Activated naive CD4-positive, alpha-beta T cell treated with anti-CD3 and anti-CD28 coated beads, Interleukin-2, amount 50 U/mL, for 24 hours (primary cell): ENCODE measurements around the gene GLMP.
"Not testable (repeated sequence)": the region's sequence is repeated elsewhere in the genome, so short reads cannot be mapped to it uniquely, and the experiment has no call there.

ENCODE experiments used
- H3K27ac Mint-ChIP-seq: one replicate; pipeline ENCODE4 v1.8.0; 2021; ENCODE audit warnings: mild to moderate bottlenecking, mixed read lengths
- H3K27me3 Mint-ChIP-seq: one replicate; pipeline ENCODE4 v1.8.0; 2021; ENCODE audit warnings: mixed read lengths
- H3K36me3 Mint-ChIP-seq: one replicate; pipeline ENCODE4 v1.8.0; 2021; ENCODE audit warnings: mixed read lengths
- H3K4me1 Mint-ChIP-seq: one replicate; pipeline ENCODE4 v1.8.0; 2021; ENCODE audit warnings: mixed read lengths
- H3K4me3 Mint-ChIP-seq: one replicate; pipeline ENCODE4 v1.8.0; 2021; ENCODE audit warnings: mild to moderate bottlenecking, mixed read lengths
- H3K9me3 Mint-ChIP-seq: one replicate; pipeline ENCODE4 v1.8.0; 2021; ENCODE audit warnings: mixed read lengths

Gene GLMP, protein sequence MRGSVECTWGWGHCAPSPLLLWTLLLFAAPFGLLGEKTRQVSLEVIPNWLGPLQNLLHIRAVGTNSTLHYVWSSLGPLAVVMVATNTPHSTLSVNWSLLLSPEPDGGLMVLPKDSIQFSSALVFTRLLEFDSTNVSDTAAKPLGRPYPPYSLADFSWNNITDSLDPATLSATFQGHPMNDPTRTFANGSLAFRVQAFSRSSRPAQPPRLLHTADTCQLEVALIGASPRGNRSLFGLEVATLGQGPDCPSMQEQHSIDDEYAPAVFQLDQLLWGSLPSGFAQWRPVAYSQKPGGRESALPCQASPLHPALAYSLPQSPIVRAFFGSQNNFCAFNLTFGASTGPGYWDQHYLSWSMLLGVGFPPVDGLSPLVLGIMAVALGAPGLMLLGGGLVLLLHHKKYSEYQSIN

DNA sequence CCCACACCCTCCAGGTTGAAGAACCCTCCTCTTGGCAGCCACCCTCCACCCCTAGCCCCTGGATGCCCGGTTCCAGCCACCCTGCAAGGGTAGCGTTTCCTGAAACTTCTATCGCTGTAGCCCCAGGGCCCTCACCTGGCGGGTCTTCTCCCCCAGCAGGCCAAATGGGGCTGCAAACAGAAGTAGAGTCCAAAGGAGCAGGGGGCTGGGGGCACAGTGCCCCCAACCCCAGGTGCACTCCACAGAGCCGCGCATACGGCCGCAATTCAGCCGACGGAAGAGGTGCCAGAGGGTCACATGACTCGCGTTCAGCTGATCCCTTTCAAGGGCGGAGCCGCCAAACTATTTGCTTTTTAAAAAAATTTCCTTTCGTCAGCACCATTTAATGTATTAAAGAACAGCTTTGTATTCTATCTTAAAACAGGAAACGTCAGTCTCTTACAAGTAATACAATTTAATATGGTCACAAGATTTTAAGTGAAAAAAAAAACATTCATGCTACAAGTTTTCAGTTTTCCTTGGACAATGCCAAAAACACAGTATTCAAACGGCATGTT, at the start of gene GLMP:
GLMP (minus strand) TSS at position 289 of the 557 bp plus-strand sequence; CDS start at position 255, 34 bp downstream.
- no peak within 1 kb of the TSS for H3K27ac Mint-ChIP-seq
- no peaks in the 10 kb centered on the region for H3K9me3 Mint-ChIP-seq

DNA sequence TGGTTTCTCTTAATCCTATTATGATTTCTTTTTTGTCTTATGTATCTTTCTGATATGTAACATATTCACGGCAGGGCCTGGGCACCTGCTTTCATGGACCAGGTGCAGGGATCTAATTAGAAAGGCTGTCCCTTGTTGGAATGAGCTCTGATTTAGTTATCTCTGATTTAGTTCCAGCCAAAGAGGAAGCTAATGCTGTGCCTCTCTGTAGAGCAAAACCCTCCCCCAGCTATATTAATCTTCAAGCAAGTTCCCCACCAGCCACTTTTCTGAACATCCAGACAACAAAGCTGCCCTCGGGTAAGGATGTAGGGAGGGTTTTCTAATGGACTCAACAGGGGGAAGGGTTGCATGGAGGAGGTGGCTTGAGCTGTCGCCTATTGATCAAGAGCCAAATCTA, 48.9 kb upstream of the GLMP start:
- Mint-ChIP-seq H3K4me1 (no peaks in the 10 kb centered on the region), H3K27me3 (peaks cover 2% of the 10 kb centered on the region), H3K27ac (no peak overlapping the region), H3K9me3 (no peaks in the 10 kb centered on the region), H3K36me3 (no peaks in the 10 kb centered on the region), H3K4me3 (no peak overlapping the region)

More for the DNA sequence above, at the start of gene GLMP:
- H3K4me3 Mint-ChIP-seq: peak within 1 kb of the TSS; percentile 91
- peaks cover 26% of the 10 kb centered on the region for H3K4me1 Mint-ChIP-seq
- no peaks in the 10 kb centered on the region for H3K27me3 Mint-ChIP-seq
- H3K36me3 Mint-ChIP-seq: no peaks in the 10 kb centered on the region

DNA sequence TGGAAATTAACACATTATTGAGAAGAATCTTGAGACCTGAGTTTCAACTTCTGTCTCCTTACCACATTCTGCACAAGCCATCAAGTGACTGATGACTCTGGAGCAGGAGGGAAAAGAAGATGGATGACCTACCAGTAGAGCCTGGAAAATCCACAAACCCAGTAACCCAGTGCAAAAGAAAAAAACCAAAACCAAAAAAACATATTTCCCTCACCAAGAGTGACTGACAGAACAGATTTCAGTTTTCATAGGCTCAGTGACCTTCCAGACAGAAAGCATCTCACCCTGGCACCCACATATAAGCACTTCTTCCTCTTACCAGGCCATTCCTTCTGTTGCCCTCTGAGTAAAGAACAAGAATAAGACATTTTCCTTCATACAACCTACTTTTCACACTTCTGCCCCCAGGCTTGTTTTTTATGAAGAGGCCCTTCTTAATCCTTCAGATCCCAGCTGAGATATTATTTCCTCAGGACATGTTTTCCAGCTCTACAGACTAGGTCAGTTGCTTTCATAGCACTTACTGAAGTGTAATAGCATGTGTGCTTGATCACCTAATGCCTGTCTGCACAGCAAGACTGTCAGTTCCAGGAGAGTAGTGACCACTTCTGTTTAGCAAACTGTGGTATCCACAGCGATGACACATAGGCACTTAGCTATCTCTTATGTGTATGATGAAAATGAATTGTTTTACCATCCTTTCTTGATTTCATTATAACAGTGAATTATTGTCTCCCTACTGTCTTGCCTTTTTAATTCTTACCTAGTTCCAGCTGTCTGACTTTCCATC, 46.9 kb upstream of the GLMP start:
- Mint-ChIP-seq H3K4me3 (no peak overlapping the region), H3K4me1 (peaks cover 3% of the 10 kb centered on the region), H3K36me3 (peaks cover 3% of the 10 kb centered on the region), H3K27me3 (peaks cover 2% of the 10 kb centered on the region), H3K9me3 (no peaks in the 10 kb centered on the region), H3K27ac (no peak overlapping the region)

DNA sequence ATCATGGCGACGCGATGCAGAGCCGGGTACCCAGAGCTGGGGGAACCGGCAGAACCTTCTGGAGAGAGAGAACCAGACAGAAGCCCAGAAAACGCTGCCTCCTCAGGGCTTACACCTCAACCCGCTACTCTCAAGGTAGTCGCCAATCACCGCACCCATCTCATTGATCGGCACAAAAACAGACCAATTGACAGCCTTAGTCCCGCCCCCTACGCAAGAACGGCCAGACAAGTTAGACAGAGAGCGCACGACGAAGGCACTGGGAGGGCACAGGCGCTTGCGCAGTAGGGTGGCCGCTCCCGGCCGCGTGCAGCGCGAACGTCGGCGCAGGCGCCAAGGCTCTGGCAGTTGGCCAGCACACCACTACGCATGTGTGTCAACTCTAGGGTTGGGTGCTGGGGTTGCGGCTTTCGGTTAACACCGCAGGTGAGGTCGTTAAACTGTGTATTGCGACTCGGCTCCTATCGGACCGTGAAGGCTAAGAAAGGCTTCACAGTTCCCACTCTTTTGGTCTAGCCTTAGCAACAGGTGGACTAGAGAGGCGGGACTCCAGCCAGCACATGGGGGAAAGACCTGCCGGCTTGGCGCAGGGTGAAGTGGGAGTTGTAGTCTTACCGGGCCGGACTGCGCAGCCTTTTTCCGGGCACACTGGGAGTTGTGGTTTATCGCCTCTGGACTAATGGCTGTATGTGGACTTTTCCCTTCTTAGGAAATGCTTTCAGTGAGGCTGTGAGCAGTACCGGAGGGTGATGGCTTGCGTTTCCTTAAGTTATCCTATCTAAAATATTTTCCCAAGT, 42.9 kb upstream of the GLMP start, which contains the start of the genes CCT3 and TSACC:
CCT3 (minus strand) TSS at position 113 of the 797 bp plus-strand sequence; CDS start at position 5, 108 bp downstream.
TSACC (plus strand) TSS at position 347 of the 797 bp plus-strand sequence. CDS start 1,232 bp downstream, outside the sequence.
- Mint-ChIP-seq H3K4me3 (peak within 1 kb of the TSS; percentile 97), H3K36me3 (peaks cover 25% of the 10 kb centered on the region), H3K27me3 (no peaks in the 10 kb centered on the region), H3K27ac (peak within 1 kb of the TSS; percentile 97), H3K9me3 (no peaks in the 10 kb centered on the region), H3K4me1 (peaks cover 29% of the 10 kb centered on the region)

DNA sequence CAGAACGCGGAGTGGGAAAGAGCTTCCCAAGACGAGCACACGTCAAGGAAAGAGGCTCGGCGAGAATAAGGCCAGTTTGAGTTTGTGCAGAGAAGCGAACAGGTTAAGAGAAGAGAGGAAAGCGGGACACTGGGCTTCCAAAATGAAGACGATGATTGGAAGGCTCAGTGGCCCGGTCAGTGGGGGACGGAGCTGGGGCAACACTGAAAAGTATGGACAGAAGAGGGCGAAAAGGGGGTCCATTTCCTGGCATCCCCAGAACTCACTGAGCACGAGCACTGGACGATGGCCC, 42.4 kb upstream of the GLMP start:
- peaks cover 29% of the 10 kb centered on the region for H3K4me1 Mint-ChIP-seq
- H3K27me3 Mint-ChIP-seq: no peaks in the 10 kb centered on the region
- peaks cover 26% of the 10 kb centered on the region for H3K36me3 Mint-ChIP-seq
- peak overlapping the region; percentile 97 for H3K4me3 Mint-ChIP-seq
- H3K27ac Mint-ChIP-seq: peak overlapping the region; percentile 97
- no peaks in the 10 kb centered on the region for H3K9me3 Mint-ChIP-seq

DNA sequence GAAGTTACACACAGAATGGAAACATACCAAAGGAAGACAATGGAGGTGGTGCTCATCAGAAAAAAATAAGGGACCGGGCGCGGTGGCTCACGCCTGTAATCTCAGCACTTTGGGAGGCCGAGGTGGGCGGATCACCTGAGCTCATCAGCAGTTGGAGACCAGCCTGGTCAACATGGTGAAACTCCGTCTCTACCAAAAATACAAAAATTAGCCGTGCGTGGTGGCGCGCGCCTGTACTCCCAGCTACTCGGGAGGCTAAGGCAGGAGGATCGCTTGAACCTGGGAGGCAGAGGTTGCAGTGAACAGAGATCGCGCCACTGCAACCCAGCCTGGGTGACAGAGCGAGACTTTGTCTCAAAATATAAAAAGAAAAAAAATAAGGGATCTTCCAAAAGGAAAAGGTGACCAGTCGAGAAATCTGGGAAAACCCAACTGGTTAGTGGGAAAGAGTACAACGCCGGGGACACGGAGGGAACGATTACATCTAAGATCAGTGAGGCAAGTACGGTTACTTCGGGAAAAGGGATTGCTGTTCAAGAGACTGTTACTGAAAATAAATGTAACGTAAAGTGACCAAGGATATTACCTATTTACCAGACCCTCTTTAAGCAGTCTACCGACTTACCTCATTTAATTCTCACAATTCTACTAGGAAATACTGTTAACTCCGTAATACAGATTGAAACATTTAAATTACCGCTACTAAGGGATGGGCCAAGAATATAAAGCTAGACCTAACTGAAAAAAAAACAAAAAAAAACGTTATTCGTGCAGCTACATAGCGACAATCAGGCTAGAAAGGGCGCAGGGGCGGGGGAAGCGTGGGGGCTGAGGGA, 41.8 kb upstream of the GLMP start:
- no peaks in the 10 kb centered on the region for H3K27me3 Mint-ChIP-seq
- H3K9me3 Mint-ChIP-seq: no peaks in the 10 kb centered on the region
- H3K4me3 Mint-ChIP-seq: peak overlapping the region; percentile 97
- H3K27ac Mint-ChIP-seq: peak overlapping the region; percentile 97
- H3K4me1 Mint-ChIP-seq: peaks cover 29% of the 10 kb centered on the region
- H3K36me3 Mint-ChIP-seq: peaks cover 26% of the 10 kb centered on the region

DNA sequence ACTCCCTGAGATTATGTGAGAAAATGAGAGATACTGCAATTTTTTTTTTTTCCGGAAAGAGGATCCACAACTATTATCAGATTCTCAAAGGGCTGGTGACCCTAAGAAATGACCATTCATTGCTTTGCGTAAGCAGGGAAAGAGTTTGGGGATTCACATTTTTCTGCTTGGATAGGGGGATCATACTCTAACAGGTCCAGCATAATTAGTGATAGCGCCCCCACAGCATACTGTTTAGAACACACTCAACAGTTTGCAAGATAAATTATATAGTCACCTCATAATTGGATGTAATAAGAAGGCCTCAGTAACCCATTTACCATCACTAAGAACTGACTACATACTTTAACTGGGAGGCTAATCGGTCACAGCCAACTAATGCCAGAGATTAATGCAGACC, 40.8 kb upstream of the GLMP start:
- Mint-ChIP-seq H3K9me3 (no peaks in the 10 kb centered on the region), H3K4me3 (peak overlapping the region; percentile 97), H3K36me3 (peaks cover 27% of the 10 kb centered on the region), H3K27me3 (no peaks in the 10 kb centered on the region), H3K4me1 (peaks cover 29% of the 10 kb centered on the region), H3K27ac (peak overlapping the region; percentile 68)

DNA sequence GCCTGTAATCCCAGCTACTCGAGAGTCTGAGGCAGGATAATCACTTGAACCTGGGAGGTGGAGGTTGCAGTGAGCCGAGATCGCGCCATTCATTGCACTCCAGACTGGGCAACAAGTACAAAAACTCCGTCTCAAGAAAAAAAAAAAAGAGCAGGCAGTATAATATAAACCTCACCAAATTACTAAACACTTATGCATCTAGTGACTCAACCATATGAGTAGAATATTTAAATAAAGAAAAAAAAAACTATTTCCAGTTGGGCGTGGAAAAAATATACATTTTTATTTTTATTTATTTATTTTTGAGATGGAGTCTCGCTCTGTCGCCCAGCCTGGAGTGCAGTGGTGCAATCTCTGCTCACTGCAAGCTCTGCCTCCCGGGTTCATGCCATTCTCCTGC, 27.7 kb upstream of the GLMP start:
- peaks cover 13% of the 10 kb centered on the region for H3K36me3 Mint-ChIP-seq
- not testable (repeated sequence) for H3K4me1 Mint-ChIP-seq, H3K27ac Mint-ChIP-seq, H3K4me3 Mint-ChIP-seq, H3K27me3 Mint-ChIP-seq, H3K9me3 Mint-ChIP-seq

DNA sequence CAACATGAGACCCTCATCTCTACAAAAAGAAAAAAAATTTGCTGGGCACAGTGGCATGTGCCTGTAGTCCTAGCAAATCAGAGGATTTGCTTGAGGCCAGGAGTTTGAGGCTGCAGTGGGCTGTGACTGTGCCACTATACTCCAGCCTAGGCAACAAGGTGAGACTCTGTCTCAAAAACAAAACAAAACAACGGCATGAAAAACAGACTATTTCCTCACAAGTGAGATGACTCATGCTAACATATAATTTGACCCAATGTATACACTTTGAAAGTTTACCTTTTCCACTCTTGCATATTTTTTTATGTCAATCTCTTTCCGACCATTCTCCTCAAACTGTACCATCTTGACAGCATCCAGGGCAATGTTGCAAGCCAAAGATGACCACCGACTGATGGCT, 25.1 kb upstream of the GLMP start:
- Mint-ChIP-seq H3K27ac (peak overlapping the region; percentile 55), H3K4me3 (no peak overlapping the region), H3K27me3 (no peaks in the 10 kb centered on the region), H3K36me3 (peaks cover 15% of the 10 kb centered on the region), H3K4me1 (no peaks in the 10 kb centered on the region), H3K9me3 (no peaks in the 10 kb centered on the region)

DNA sequence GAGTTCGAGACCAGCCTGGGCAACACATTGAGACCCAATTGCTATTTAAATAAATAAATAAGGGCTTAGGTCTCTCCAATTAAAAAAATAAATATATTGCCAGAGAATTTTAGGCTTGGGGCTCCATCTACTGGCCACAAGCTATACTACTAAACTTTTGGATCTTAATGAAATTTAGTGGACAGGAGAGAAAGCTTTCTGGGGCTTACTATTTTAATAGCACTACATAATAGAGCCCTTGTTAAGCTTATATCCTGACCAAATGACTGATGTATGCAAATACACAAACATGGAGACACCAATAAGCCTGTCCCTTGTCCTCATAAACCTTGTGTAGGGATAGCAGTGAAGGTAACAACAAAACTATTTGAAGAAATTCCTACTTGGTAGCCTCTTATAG, 24.2 kb upstream of the GLMP start:
- Mint-ChIP-seq H3K4me1 (no peaks in the 10 kb centered on the region), H3K27ac (no peak overlapping the region), H3K4me3 (no peak overlapping the region), H3K36me3 (peaks cover 15% of the 10 kb centered on the region), H3K27me3 (no peaks in the 10 kb centered on the region), H3K9me3 (no peaks in the 10 kb centered on the region)

DNA sequence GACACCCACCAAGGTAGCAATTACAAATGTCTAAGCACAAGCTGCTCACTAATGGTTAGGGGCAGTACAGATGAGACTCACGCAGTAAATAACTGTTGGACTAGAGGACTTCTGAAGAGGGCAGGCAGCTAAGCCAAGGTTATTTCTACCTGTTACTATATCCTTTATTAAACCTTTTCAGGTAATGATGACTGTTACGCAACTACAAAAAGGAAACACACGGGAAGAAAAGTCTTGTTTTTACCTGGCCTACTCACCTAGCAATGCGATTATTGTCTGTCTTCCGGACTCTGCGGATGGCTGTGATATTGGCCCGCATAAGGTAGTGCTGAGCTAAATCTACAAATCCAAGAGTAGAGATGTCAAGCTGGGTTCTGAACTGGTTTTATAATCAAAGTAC, 21.4 kb upstream of the GLMP start:
- Mint-ChIP-seq H3K27ac (no peak overlapping the region), H3K27me3 (no peaks in the 10 kb centered on the region), H3K4me3 (no peak overlapping the region), H3K4me1 (no peaks in the 10 kb centered on the region), H3K36me3 (peaks cover 13% of the 10 kb centered on the region), H3K9me3 (no peaks in the 10 kb centered on the region)

DNA sequence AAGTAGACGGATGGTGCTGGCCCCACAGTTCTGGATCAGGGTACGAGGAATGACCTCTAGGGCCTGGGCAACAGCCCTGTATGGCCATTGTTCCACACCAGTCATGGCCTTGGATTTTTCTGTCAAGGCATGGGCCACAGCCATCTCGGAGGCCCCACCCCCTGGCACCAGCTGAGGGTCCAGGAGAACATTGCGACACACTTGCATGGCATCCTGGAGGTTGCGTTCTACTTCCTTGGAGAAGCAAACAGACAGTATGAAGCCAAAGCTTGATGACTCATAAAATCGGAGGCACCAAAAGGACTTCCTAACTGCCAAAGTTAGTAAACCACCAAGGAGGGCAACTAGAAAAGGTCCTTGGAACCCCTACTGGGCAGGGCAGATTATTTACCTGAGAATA, 15.5 kb upstream of the GLMP start:
- Mint-ChIP-seq H3K36me3 (peaks cover 16% of the 10 kb centered on the region), H3K9me3 (no peaks in the 10 kb centered on the region), H3K4me1 (no peaks in the 10 kb centered on the region), H3K27me3 (no peaks in the 10 kb centered on the region), H3K4me3 (no peak overlapping the region), H3K27ac (no peak overlapping the region)

DNA sequence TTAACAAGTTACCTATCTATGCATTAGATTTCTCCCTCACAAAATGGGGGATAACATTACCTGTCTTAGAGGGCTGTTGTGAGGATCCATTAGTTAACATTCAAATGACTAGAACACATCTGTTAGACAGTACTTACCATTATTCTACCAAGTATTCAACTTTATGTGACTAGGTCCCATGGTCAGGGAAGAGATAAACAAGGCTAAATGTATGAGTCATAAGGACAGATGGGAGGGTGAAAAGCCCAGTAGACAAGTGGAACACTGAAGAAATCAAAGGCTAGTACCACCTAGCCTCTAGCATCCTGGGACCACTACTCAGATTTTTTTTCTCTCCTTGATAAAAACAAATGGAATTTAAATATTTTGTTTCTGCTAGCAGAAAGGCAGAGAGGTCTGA, 12.6 kb upstream of the GLMP start:
- no peaks in the 10 kb centered on the region for H3K9me3 Mint-ChIP-seq
- H3K27ac Mint-ChIP-seq: no peak overlapping the region
- H3K4me3 Mint-ChIP-seq: no peak overlapping the region
- H3K4me1 Mint-ChIP-seq: no peaks in the 10 kb centered on the region
- peaks cover 16% of the 10 kb centered on the region for H3K36me3 Mint-ChIP-seq
- no peaks in the 10 kb centered on the region for H3K27me3 Mint-ChIP-seq

DNA sequence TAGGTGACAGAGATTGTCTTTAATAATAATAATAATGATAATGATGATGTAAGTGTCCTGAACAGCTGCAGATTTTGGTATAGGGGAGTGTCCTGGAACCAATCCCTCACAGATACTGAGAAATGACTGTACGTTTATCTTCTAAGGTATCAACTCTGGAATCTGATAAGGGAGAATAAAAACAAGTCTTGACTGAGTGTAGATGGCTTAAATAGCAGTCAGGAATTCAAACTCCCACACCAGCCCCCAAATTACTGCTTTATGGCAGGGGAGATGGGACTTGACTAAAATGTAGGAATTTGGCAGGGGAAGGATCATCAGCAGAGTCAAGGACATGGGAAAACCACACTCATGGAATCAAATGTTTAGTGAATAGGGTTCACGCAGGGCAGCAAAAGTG, 9.7 kb upstream of the GLMP start:
- Mint-ChIP-seq H3K4me1 (no peaks in the 10 kb centered on the region), H3K36me3 (peaks cover 13% of the 10 kb centered on the region), H3K9me3 (no peaks in the 10 kb centered on the region), H3K27me3 (no peaks in the 10 kb centered on the region), H3K27ac (no peak overlapping the region), H3K4me3 (no peak overlapping the region)

DNA sequence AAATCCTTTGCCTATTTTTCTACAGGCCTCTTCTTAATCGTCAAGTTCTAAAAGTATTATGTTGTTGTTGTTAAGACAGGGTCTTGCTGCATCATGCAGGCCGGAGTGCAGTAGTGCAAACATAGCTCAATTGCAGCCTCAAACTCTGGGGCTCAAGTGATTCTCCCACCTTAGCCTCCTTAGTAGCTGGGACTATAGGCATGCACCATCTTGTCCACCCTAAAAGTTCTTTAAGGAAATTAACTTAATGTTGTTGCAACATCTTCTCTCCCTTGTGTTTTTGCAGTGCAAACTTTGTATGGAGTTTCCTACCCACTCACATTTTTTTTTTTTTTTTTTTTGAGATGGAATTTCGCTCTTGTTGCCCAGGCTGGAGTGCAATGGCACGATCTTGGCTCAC, 7.8 kb upstream of the GLMP start:
- Mint-ChIP-seq H3K27ac (no peak overlapping the region), H3K36me3 (peaks cover 9% of the 10 kb centered on the region), H3K4me3 (no peak overlapping the region), H3K4me1 (no peaks in the 10 kb centered on the region), H3K9me3 (no peaks in the 10 kb centered on the region), H3K27me3 (no peaks in the 10 kb centered on the region)
